ENCODE measurements around the gene TTF2.

The TTF2 gene

GRCh38 chr1:117130526-117130925, 70.4 kb downstream of the TTF2 start:
- ATAC-seq (ENCODE audit: insufficient read depth, low read depth) (no peak), DNase-seq (no peak)
- no peaks in the 10 kb centered on the region for H3K36me3 ChIP-seq (ENCODE audit: insufficient read depth, low read length)
- H3K4me3 ChIP-seq (ENCODE audit: low read depth in 1 of 2, low read length in 2 of 2): no peak overlapping the region
- no peak overlapping the region for H3K9ac ChIP-seq (ENCODE audit: low read depth, low read length)
- no peaks in the 10 kb centered on the region for H4K20me1 ChIP-seq (ENCODE audit: insufficient read depth, low read length)
- no peaks in the 10 kb centered on the region for H3K79me2 ChIP-seq (ENCODE audit: insufficient read depth, low read length)
- no peak overlapping the region for H2AFZ ChIP-seq (ENCODE audit: low read depth, low read length)
- no peaks in the 10 kb centered on the region for H3K4me1 ChIP-seq (ENCODE audit: insufficient read depth, low read length)
- no peaks in the 10 kb centered on the region for H3K9me3 ChIP-seq (ENCODE audit: insufficient read depth, low read length, severe bottlenecking)
- H3K27ac ChIP-seq (ENCODE audit: low read length): no peak overlapping the region
- peaks cover 3% of the 10 kb centered on the region for H3K27me3 ChIP-seq (ENCODE audit: insufficient read depth, low read length, poor library complexity)
- TF ChIP-seq CTCF (IDR thresholded peaks at IDR 0.05; ENCODE audit: borderline replicate concordance, extremely low read depth, low read length, poor library complexity, severe bottlenecking) (no peak), EZH2 (IDR thresholded peaks at IDR 0.05; ENCODE audit: borderline replicate concordance, low read depth, low read length, severe bottlenecking) (no peak)
- H3K4me2 ChIP-seq (ENCODE audit: insufficient read depth, low read length): no peak overlapping the region

DNA sequence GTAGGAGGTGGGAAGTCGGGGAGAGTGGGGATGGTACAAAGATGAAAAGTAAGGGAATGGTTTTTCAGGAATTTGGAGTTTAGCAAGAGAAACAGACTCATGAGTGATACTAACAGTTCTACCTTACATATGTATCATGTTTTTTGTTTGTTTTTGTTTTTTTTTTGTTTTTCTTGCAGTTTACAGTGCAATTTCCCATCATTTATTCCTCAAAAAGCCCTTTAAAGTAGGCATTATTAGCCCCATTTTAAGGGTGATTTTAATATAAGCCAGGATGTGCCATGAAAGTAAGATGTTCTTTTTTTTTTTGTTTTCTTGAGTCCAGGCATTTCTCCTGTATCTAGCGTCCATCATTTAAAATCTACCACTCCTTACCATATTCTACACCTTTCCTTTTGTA, 75.2 kb downstream of the TTF2 start:
- ATAC-seq (ENCODE audit: insufficient read depth, low read depth) (no peak), DNase-seq (no peak)
- Histone ChIP-seq H3K4me2 (ENCODE audit: insufficient read depth, low read length) (no peak overlapping the region), H3K27me3 (ENCODE audit: insufficient read depth, low read length, poor library complexity) (peaks cover 5% of the 10 kb centered on the region), H2AFZ (ENCODE audit: low read depth, low read length) (no peak overlapping the region), H3K9me3 (ENCODE audit: insufficient read depth, low read length, severe bottlenecking) (no peaks in the 10 kb centered on the region), H3K4me1 (ENCODE audit: insufficient read depth, low read length) (no peaks in the 10 kb centered on the region), H3K79me2 (ENCODE audit: insufficient read depth, low read length) (no peaks in the 10 kb centered on the region), H3K36me3 (ENCODE audit: insufficient read depth, low read length) (no peaks in the 10 kb centered on the region), H3K9ac (ENCODE audit: low read depth, low read length) (no peak overlapping the region), H4K20me1 (ENCODE audit: insufficient read depth, low read length) (no peaks in the 10 kb centered on the region), H3K4me3 (ENCODE audit: low read depth in 1 of 2, low read length in 2 of 2) (no peak overlapping the region), H3K27ac (ENCODE audit: low read length) (no peak overlapping the region)
- TF ChIP-seq CTCF (IDR thresholded peaks at IDR 0.05; ENCODE audit: borderline replicate concordance, extremely low read depth, low read length, poor library complexity, severe bottlenecking): no peak
- TF ChIP-seq EZH2 (IDR thresholded peaks at IDR 0.05; ENCODE audit: borderline replicate concordance, low read depth, low read length, severe bottlenecking): no peak

DNA sequence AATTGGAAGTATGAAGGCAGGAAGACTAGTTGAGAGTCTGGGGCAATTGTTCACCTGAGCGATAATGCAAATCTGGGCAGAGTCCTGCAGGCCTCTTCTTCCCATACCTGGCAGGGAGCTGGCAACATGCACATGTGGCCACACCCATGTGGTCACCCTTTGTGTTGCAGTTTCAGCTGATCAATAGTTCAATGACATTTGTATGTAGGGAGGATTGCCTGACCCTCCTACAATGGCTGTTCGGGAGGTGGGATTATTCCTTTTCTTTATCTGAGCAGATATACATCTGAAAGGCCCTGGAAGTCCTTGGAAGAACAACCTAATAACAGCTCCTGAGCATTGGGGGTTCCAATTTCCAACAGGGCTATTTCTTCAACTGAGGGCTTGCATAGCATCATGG, 76.6 kb downstream of the TTF2 start:
- peaks cover 5% of the 10 kb centered on the region for H3K27me3 ChIP-seq (ENCODE audit: insufficient read depth, low read length, poor library complexity)
- no peak overlapping the region for H3K4me3 ChIP-seq (ENCODE audit: low read depth in 1 of 2, low read length in 2 of 2)
- H3K4me2 ChIP-seq (ENCODE audit: insufficient read depth, low read length): no peak overlapping the region
- ATAC-seq (ENCODE audit: insufficient read depth, low read depth): no peak
- H3K27ac ChIP-seq (ENCODE audit: low read length): no peak overlapping the region
- H3K79me2 ChIP-seq (ENCODE audit: insufficient read depth, low read length): no peaks in the 10 kb centered on the region
- H4K20me1 ChIP-seq (ENCODE audit: insufficient read depth, low read length): no peaks in the 10 kb centered on the region
- TF ChIP-seq CTCF (IDR thresholded peaks at IDR 0.05; ENCODE audit: borderline replicate concordance, extremely low read depth, low read length, poor library complexity, severe bottlenecking) (no peak), EZH2 (IDR thresholded peaks at IDR 0.05; ENCODE audit: borderline replicate concordance, low read depth, low read length, severe bottlenecking) (no peak)
- H2AFZ ChIP-seq (ENCODE audit: low read depth, low read length): no peak overlapping the region
- H3K9ac ChIP-seq (ENCODE audit: low read depth, low read length): no peak overlapping the region
- H3K36me3 ChIP-seq (ENCODE audit: insufficient read depth, low read length): no peaks in the 10 kb centered on the region
- no peaks in the 10 kb centered on the region for H3K9me3 ChIP-seq (ENCODE audit: insufficient read depth, low read length, severe bottlenecking)
- H3K4me1 ChIP-seq (ENCODE audit: insufficient read depth, low read length): no peaks in the 10 kb centered on the region
- DNase-seq: no peak

DNA sequence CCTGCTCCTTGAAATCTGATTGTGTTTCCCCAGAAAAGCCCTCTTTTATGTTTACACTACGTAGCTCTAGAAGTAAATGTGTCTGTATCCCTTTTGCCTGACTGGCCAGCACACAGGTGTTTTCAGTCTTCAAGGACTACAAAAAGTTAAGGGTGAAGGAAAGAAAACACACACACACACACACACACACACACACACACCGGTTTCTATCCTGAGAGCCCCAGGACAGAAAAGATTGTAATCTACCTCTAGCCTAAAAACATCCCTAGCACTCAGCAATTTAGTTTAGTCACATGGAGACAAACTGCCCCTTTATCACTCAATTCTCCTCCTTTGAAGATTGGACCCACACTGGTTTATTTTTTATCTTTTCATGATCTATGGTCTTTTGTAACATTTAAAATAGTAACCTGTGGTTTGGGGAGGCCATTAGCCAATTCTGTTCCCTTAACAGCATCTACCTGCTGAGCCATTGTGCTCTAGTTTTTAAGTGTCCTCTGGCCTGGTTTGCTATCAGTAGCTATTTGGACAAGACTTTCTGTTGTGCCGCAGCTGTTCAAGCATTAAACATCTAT, 77.2 kb downstream of the TTF2 start:
- Histone ChIP-seq H3K27ac (ENCODE audit: low read length) (no peak overlapping the region), H3K9ac (ENCODE audit: low read depth, low read length) (no peak overlapping the region), H4K20me1 (ENCODE audit: insufficient read depth, low read length) (no peaks in the 10 kb centered on the region), H3K4me1 (ENCODE audit: insufficient read depth, low read length) (no peaks in the 10 kb centered on the region), H3K4me3 (ENCODE audit: low read depth in 1 of 2, low read length in 2 of 2) (no peak overlapping the region), H2AFZ (ENCODE audit: low read depth, low read length) (no peak overlapping the region), H3K9me3 (ENCODE audit: insufficient read depth, low read length, severe bottlenecking) (no peaks in the 10 kb centered on the region), H3K79me2 (ENCODE audit: insufficient read depth, low read length) (no peaks in the 10 kb centered on the region), H3K4me2 (ENCODE audit: insufficient read depth, low read length) (no peak overlapping the region), H3K27me3 (ENCODE audit: insufficient read depth, low read length, poor library complexity) (peaks cover 5% of the 10 kb centered on the region), H3K36me3 (ENCODE audit: insufficient read depth, low read length) (no peaks in the 10 kb centered on the region)
- DNase-seq: no peak
- no peak for TF ChIP-seq CTCF (IDR thresholded peaks at IDR 0.05; ENCODE audit: borderline replicate concordance, extremely low read depth, low read length, poor library complexity, severe bottlenecking)
- TF ChIP-seq EZH2 (IDR thresholded peaks at IDR 0.05; ENCODE audit: borderline replicate concordance, low read depth, low read length, severe bottlenecking): no peak
- ATAC-seq (ENCODE audit: insufficient read depth, low read depth): no peak

Measured in DND-41 (cell line).